ENCODE results near the gene MICALL1.

The MICALL1 gene

GRCh38 chr22:37979782-37980181, 73.7 kb downstream of the MICALL1 start:
- no peak for DNase-seq (ENCODE audit: low read depth in 1 of 2, low spot score in 1 of 2)
- Histone ChIP-seq H3K4me3 (replicated peaks; ENCODE audit: insufficient read depth, low read length) (no peak overlapping the region), H3K27me3 (ENCODE audit: insufficient read depth, poor library complexity, severe bottlenecking) (no peaks in the 10 kb centered on the region), H3K27ac (replicated peaks) (no peak overlapping the region)
- TF ChIP-seq CTCF (IDR thresholded peaks at IDR 0.05; ENCODE audit: insufficient read depth, low read length) (no peak), GABPA (IDR thresholded peaks at IDR 0.05; ENCODE audit: low read depth) (no peak), REST (IDR thresholded peaks at IDR 0.05; ENCODE audit: insufficient replicate concordance, low read depth) (no peak), POLR2AphosphoS5 (IDR thresholded peaks at IDR 0.05; ENCODE audit: low read depth) (no peak), SPI1 (IDR thresholded peaks at IDR 0.05; ENCODE audit: borderline replicate concordance, low read depth) (no peak)

- DNase-seq (ENCODE audit: low read depth in 1 of 2, low spot score in 1 of 2): no peak
Observed at GRCh38 chr22:37981282-37982011, 75.3 kb downstream of the MICALL1 start.

More at GRCh38 chr22:37981282-37982011, 75.3 kb downstream of the MICALL1 start:
- H3K27me3 ChIP-seq (ENCODE audit: insufficient read depth, poor library complexity, severe bottlenecking): no peaks in the 10 kb centered on the region
- TF ChIP-seq CTCF (IDR thresholded peaks at IDR 0.05; ENCODE audit: insufficient read depth, low read length) (no peak), REST (IDR thresholded peaks at IDR 0.05; ENCODE audit: insufficient replicate concordance, low read depth) (no peak), GABPA (IDR thresholded peaks at IDR 0.05; ENCODE audit: low read depth) (no peak), SPI1 (IDR thresholded peaks at IDR 0.05; ENCODE audit: borderline replicate concordance, low read depth) (no peak), POLR2AphosphoS5 (IDR thresholded peaks at IDR 0.05; ENCODE audit: low read depth) (no peak)
- no peak overlapping the region for H3K4me3 ChIP-seq (replicated peaks; ENCODE audit: insufficient read depth, low read length)
- no peak overlapping the region for H3K27ac ChIP-seq (replicated peaks)

Data from HL-60 (cell line).